ENCODE results near the gene OSTC.
A peak's percentile ranks its signal among the peaks of the same experiment; 100 is the strongest.

The OSTC gene

GRCh38 chr4:108681321-108681809 lies 31.0 kb downstream of the OSTC start:
- in situ Hi-C loops (cut with MboI; ENCODE audit: low pct_unique_long_range_greater_than_20kb, low sequenced_read_pairs, unreplicated experiment), result no loop called here
- TF ChIP-seq CTCF (IDR thresholded peaks at IDR 0.05; ENCODE audit: extremely low read depth, insufficient read depth, missing control alignments), result no peak
- DNase-seq (ENCODE audit: low spot score), result no peak

- in situ Hi-C loops (cut with MboI; ENCODE audit: low pct_unique_long_range_greater_than_20kb, low sequenced_read_pairs, unreplicated experiment), result no loop called here
- TF ChIP-seq CTCF (IDR thresholded peaks at IDR 0.05; ENCODE audit: extremely low read depth, insufficient read depth, missing control alignments), result peak; percentile 16
- no peak for DNase-seq (ENCODE audit: low spot score)
These were observed 33.1 kb downstream of the OSTC start for GRCh38 chr4:108683479-108683878.

GRCh38 chr4:108685036-108685686 lies 34.8 kb downstream of the OSTC start:
- TF ChIP-seq CTCF (IDR thresholded peaks at IDR 0.05; ENCODE audit: extremely low read depth, insufficient read depth, missing control alignments), result no peak
- no peak for DNase-seq (ENCODE audit: low spot score)
- in situ Hi-C loops (cut with MboI; ENCODE audit: low pct_unique_long_range_greater_than_20kb, low sequenced_read_pairs, unreplicated experiment), result no loop called here

- in situ Hi-C loops (cut with MboI; ENCODE audit: low pct_unique_long_range_greater_than_20kb, low sequenced_read_pairs, unreplicated experiment), result no loop called here
- TF ChIP-seq CTCF (IDR thresholded peaks at IDR 0.05; ENCODE audit: extremely low read depth, insufficient read depth, missing control alignments), result no peak
- DNase-seq (ENCODE audit: low spot score), result no peak
These were observed 40.3 kb downstream of the OSTC start for GRCh38 chr4:108690738-108691137.

- no peak for TF ChIP-seq CTCF (IDR thresholded peaks at IDR 0.05; ENCODE audit: extremely low read depth, insufficient read depth, missing control alignments)
- in situ Hi-C loops (cut with MboI; ENCODE audit: low pct_unique_long_range_greater_than_20kb, low sequenced_read_pairs, unreplicated experiment), result no loop called here
- no peak for DNase-seq (ENCODE audit: low spot score)
These were observed 42.8 kb downstream of the OSTC start for GRCh38 chr4:108693211-108693610.

- no peak for TF ChIP-seq CTCF (IDR thresholded peaks at IDR 0.05; ENCODE audit: extremely low read depth, insufficient read depth, missing control alignments)
- no peak for DNase-seq (ENCODE audit: low spot score)
- in situ Hi-C loops (cut with MboI; ENCODE audit: low pct_unique_long_range_greater_than_20kb, low sequenced_read_pairs, unreplicated experiment), result no loop called here
These were observed 43.4 kb downstream of the OSTC start for GRCh38 chr4:108693819-108694218.
